ENCODE measurements around the gene TRIM41. TPM values are rescaled to one million over a fixed set of nuclear protein-coding genes. Genes with fewer than 3 reads are reported as not detected.

The TRIM41 gene
- total RNA-seq, 4 donors from 2014 or later = 9.7 to 17.6 (median 12.1) TPM

GRCh38 chr5:181221105-181221791 lies 1.8 kb upstream of the TRIM41 start:
- ATAC-seq = no peak
- no peaks in the 10 kb centered on the region for H3K27me3 ChIP-seq
- peak overlapping the region in 3 of 4 donors; percentile 86 to 95 (median 92) for H3K27ac ChIP-seq
- H3K4me1 ChIP-seq = peaks cover 0 to 58% (median 7%) of the 10 kb centered on the region in 3 donors
- 46 to 69% methylated on average over 16 to 25 of the region's 27 CpGs for WGBS, 2 donors (ENCODE audit: low coverage in 1 of 2)
- H3K4me3 ChIP-seq = peak overlapping the region in 1 of 2 donors; percentile 59
- no peaks in the 10 kb centered on the region for H3K9me3 ChIP-seq
- H3K36me3 ChIP-seq = no peaks in the 10 kb centered on the region
- TF ChIP-seq CTCF (IDR thresholded peaks at IDR 0.05) (no peak), EP300 (IDR thresholded peaks at IDR 0.05) (no peak), POLR2A (IDR thresholded peaks at IDR 0.05) (no peak), POLR2AphosphoS5 (IDR thresholded peaks at IDR 0.05) (no peak)

GRCh38 chr5:181221792-181222629 lies 1.1 kb upstream of the TRIM41 start:
- Histone ChIP-seq H3K4me1 (peaks cover 0 to 53% (median 7%) of the 10 kb centered on the region in 3 donors), H3K36me3 (peaks cover 0 to 2% of the 10 kb centered on the region in 2 donors), H3K27ac (peak overlapping the region; percentile 86 to 95 (median 92)), H3K4me3 (peak overlapping the region; percentile 59 to 74), H3K27me3 (no peaks in the 10 kb centered on the region), H3K9me3 (no peaks in the 10 kb centered on the region)
- peak; percentile 64 for ATAC-seq
- TF ChIP-seq CTCF (IDR thresholded peaks at IDR 0.05) = no peak
- TF ChIP-seq POLR2AphosphoS5 (IDR thresholded peaks at IDR 0.05) = peak; percentile 58
- peak; percentile 24 to 38 for TF ChIP-seq POLR2A (IDR thresholded peaks at IDR 0.05)
- no peak for TF ChIP-seq EP300 (IDR thresholded peaks at IDR 0.05)
- 0 to 14% methylated on average over 6 to 9 of the region's 50 CpGs for WGBS, 2 donors (ENCODE audit: low coverage in 1 of 2)

- peak in 2 of 4 experiments; percentile 42 to 57 for TF ChIP-seq CTCF (IDR thresholded peaks at IDR 0.05)
- TF ChIP-seq POLR2A (IDR thresholded peaks at IDR 0.05) = no peak
- Histone ChIP-seq H3K9me3 (no peaks in the 10 kb centered on the region), H3K4me1 (peaks cover 0 to 47% (median 6%) of the 10 kb centered on the region in 3 donors), H3K4me3 (peak overlapping the region; percentile 59 to 74), H3K36me3 (peaks cover 0 to 8% of the 10 kb centered on the region in 2 donors), H3K27me3 (no peaks in the 10 kb centered on the region), H3K27ac (peak overlapping the region; percentile 86 to 95 (median 92))
- ATAC-seq = peak; percentile 10
- 0% methylated on average over 8 to 13 of the region's 18 CpGs for WGBS, 2 donors (ENCODE audit: low coverage in 1 of 2)
Measured at GRCh38 chr5:181222630-181223057, 437 bp upstream of the TRIM41 start.

- WGBS, 2 donors (ENCODE audit: low coverage in 1 of 2) = 0 to 2% methylated on average over 5 to 9 of the region's 31 CpGs
- Histone ChIP-seq H3K4me3 (peak overlapping the region; percentile 59 to 74), H3K27ac (peak overlapping the region; percentile 86 to 95 (median 92)), H3K9me3 (no peaks in the 10 kb centered on the region), H3K4me1 (peaks cover 0 to 35% (median 5%) of the 10 kb centered on the region in 3 donors), H3K36me3 (peaks cover 0 to 14% of the 10 kb centered on the region in 2 donors), H3K27me3 (no peaks in the 10 kb centered on the region)
- ATAC-seq = no peak
- TF ChIP-seq POLR2AphosphoS5 (IDR thresholded peaks at IDR 0.05) (no peak), EP300 (IDR thresholded peaks at IDR 0.05) (no peak), POLR2A (IDR thresholded peaks at IDR 0.05) (no peak), CTCF (IDR thresholded peaks at IDR 0.05) (no peak)
Measured at GRCh38 chr5:181223729-181224389, 778 bp downstream of the TRIM41 start.
